ENCODE data around the gene BARHL2.

- no peak for TF ChIP-seq POLR2A (IDR thresholded peaks at IDR 0.05; ENCODE audit: low read depth, low read length)
- no peak for TF ChIP-seq CTCF (IDR thresholded peaks at IDR 0.05; ENCODE audit: extremely low read depth in 1 of 2, insufficient read depth in 1 of 2, low read depth in 1 of 2, low read length in 2 of 2)
- no peak for TF ChIP-seq JUN (IDR thresholded peaks at IDR 0.05; ENCODE audit: borderline replicate concordance, insufficient read depth, insufficient read length, low read depth)
- no peak for TF ChIP-seq MAX (IDR thresholded peaks at IDR 0.05; ENCODE audit: insufficient read depth, insufficient read length)
- TF ChIP-seq POLR2AphosphoS5 (IDR thresholded peaks at IDR 0.05; ENCODE audit: insufficient read depth, low read depth, low read length) = no peak
- TF ChIP-seq EZH2 (IDR thresholded peaks at IDR 0.05; ENCODE audit: borderline replicate concordance, low read depth, low read length, severe bottlenecking) = peak; percentile 89
- no peak for TF ChIP-seq MYC (IDR thresholded peaks at IDR 0.05; ENCODE audit: low read depth, low read length)
Observed at GRCh38 chr1:90706437-90707362, 10.4 kb downstream of the BARHL2 start.

Measured in endothelial cell of umbilical vein (primary cell).